WTC11 (cell line): Measurements from ENCODE around the gene NLGN4X. TPM values are rescaled to one million over a fixed set of nuclear protein-coding genes. Genes with fewer than 3 reads are reported as not detected.
A peak's percentile ranks its signal among the peaks of the same experiment; 100 is the strongest.

Source experiments
- ATAC-seq: fragments of 200-7000 bp; cut with Tn5 transposase; 2 replicates; pipeline ENCODE4 v1.10.0; 2021; ENCODE audit warnings: mild to moderate bottlenecking, moderate library complexity
- CTCF ChIA-PET: fragments of 300-600 bp; sonication (Branson Sonifier 250); formaldehyde crosslinking; loops from one replicate; lab custom pipeline; 2021; ENCODE audit warnings: antibody characterized with exemption; lab: Charles Lee
- POLR2A ChIA-PET: fragments of 350-600 bp; sonication (Branson Sonifier 250); formaldehyde crosslinking; loops from one replicate; lab custom pipeline; 2021; ENCODE audit warnings: antibody characterized with exemption; lab: Charles Lee
- DNase-seq: peaks from one replicate; pipeline ENCODE4 v3.0.0; 2021; ENCODE audit warnings: low spot score
- H3K27ac Mint-ChIP-seq: 2 replicates; pipeline ENCODE4 v1.8.0; 2021; ENCODE audit warnings: mixed read lengths
- H3K27me3 Mint-ChIP-seq: 2 replicates; pipeline ENCODE4 v1.8.0; 2021; ENCODE audit warnings: low read depth, mild to moderate bottlenecking, moderate library complexity, mixed read lengths
- H3K36me3 Mint-ChIP-seq: 2 replicates; pipeline ENCODE4 v1.8.0; 2021; ENCODE audit warnings: mixed read lengths
- H3K4me1 Mint-ChIP-seq: 2 replicates; pipeline ENCODE4 v1.8.0; 2022; ENCODE audit warnings: mixed read lengths
- H3K4me3 Mint-ChIP-seq: 2 replicates; pipeline ENCODE4 v1.8.0; 2021; ENCODE audit warnings: mild to moderate bottlenecking, moderate library complexity, mixed read lengths
- H3K9me3 Mint-ChIP-seq: 2 replicates; pipeline ENCODE4 v1.8.0; 2021; ENCODE audit warnings: mixed read lengths
- AR ChIP-seq: fragments of 250-450 bp; sonication (Bioruptor Pico); IDR thresholded peaks from 2 replicates; pipeline ENCODE4 v1.9.0; 2021; ENCODE audit warnings: mild to moderate bottlenecking
- ATF6 ChIP-seq: sonication (generic); formaldehyde crosslinking; IDR thresholded peaks from 2 replicates; pipeline ENCODE4 v1.8.1; 2023; ENCODE audit warnings: mild to moderate bottlenecking, missing genetic modification reagents
- CREM ChIP-seq: sonication (generic); formaldehyde crosslinking; IDR thresholded peaks from 2 replicates; pipeline ENCODE4 v1.8.1; 2022; ENCODE audit warnings: mild to moderate bottlenecking, missing genetic modification reagents, moderate library complexity
- CTCF ChIP-seq: fragments of 200-600 bp; IDR thresholded peaks from 2 replicates; pipeline ENCODE4 v1.8.0; 2022; ENCODE audit warnings: antibody characterized with exemption
- E2F1 ChIP-seq: sonication (generic); formaldehyde crosslinking; IDR thresholded peaks from 2 replicates; pipeline ENCODE4 v1.8.0; 2022; ENCODE audit warnings: mild to moderate bottlenecking, missing genetic modification reagents
- E2F4 ChIP-seq: sonication (generic); formaldehyde crosslinking; IDR thresholded peaks from 2 replicates; pipeline ENCODE4 v1.8.1; 2022; ENCODE audit warnings: low read depth, mild to moderate bottlenecking, moderate library complexity, missing genetic modification reagents, borderline replicate concordance
- EMX1 ChIP-seq: fragments of 250-450 bp; sonication (Bioruptor Pico); IDR thresholded peaks from 2 replicates; pipeline ENCODE4 v1.8.0; 2021; ENCODE audit warnings: mild to moderate bottlenecking
- FOXK1 ChIP-seq: sonication (generic); formaldehyde crosslinking; IDR thresholded peaks from 2 replicates; pipeline ENCODE4 v1.8.0; 2022; ENCODE audit warnings: mild to moderate bottlenecking, moderate library complexity, missing genetic modification reagents
- FOXP4 ChIP-seq: sonication (generic); formaldehyde crosslinking; IDR thresholded peaks from 2 replicates; pipeline ENCODE4 v1.8.0; 2022; ENCODE audit warnings: mild to moderate bottlenecking, missing genetic modification reagents
- GRHL2 ChIP-seq: fragments of 250-450 bp; sonication (Bioruptor Pico); IDR thresholded peaks from 2 replicates; pipeline ENCODE4 v1.8.0; 2022; ENCODE audit warnings: mild to moderate bottlenecking, moderate library complexity; ENCODE audit not compliant: insufficient replicate concordance, severe bottlenecking
- JUN ChIP-seq: sonication (generic); formaldehyde crosslinking; IDR thresholded peaks from 2 replicates; pipeline ENCODE4 v1.8.0; 2023; ENCODE audit warnings: mild to moderate bottlenecking, missing genetic modification reagents
- NR3C1 ChIP-seq: sonication (generic); formaldehyde crosslinking; conservative IDR thresholded peaks from 2 replicates; pipeline ENCODE4 v1.8.1; 2023; ENCODE audit warnings: low read depth, mild to moderate bottlenecking, missing genetic modification reagents
- PRRX2 ChIP-seq: fragments of 250-450 bp; sonication (Bioruptor Pico); IDR thresholded peaks from 2 replicates; pipeline ENCODE4 v1.8.0; 2021; ENCODE audit warnings: mild to moderate bottlenecking
- TCF7 ChIP-seq: sonication (generic); formaldehyde crosslinking; IDR thresholded peaks from 2 replicates; pipeline ENCODE4 v1.8.0; 2022; ENCODE audit warnings: mild to moderate bottlenecking, low read depth, missing genetic modification reagents, moderate library complexity
- TEAD1 ChIP-seq: sonication (generic); formaldehyde crosslinking; IDR thresholded peaks from 2 replicates; pipeline ENCODE4 v1.8.0; 2022; ENCODE audit warnings: mild to moderate bottlenecking, missing genetic modification reagents
- USF1 ChIP-seq: sonication (generic); formaldehyde crosslinking; IDR thresholded peaks from 2 replicates; pipeline ENCODE4 v1.8.0; 2022; ENCODE audit warnings: mild to moderate bottlenecking, missing genetic modification reagents
- ZNF425 ChIP-seq: fragments of 250-450 bp; sonication (Bioruptor Pico); conservative IDR thresholded peaks from 2 replicates; pipeline ENCODE4 v1.9.0; 2021; ENCODE audit warnings: mild to moderate bottlenecking
- ZSCAN18 ChIP-seq: fragments of 250-450 bp; sonication (Bioruptor Pico); IDR thresholded peaks from 2 replicates; pipeline ENCODE4 v2.1.2; 2022; ENCODE audit warnings: mild to moderate bottlenecking, moderate library complexity
- total RNA-seq: library from RNA; stranded (reverse); gene quantifications from 3 replicates; pipeline ENCODE4 v1.2.3, GENCODE V29; 2021

NLGN4X gene
- total RNA-seq, 1 experiment from 2014 or later: 53.8 TPM

GRCh38 chrX:6225288-6225910, 3.3 kb downstream of the NLGN4X start:
- no peak for ATAC-seq
- peak overlapping the region; percentile 73 for H3K27ac Mint-ChIP-seq
- H3K4me1 Mint-ChIP-seq: peaks cover 43% of the 10 kb centered on the region
- H3K4me3 Mint-ChIP-seq: peak overlapping the region; percentile 92
- H3K9me3 Mint-ChIP-seq: no peaks in the 10 kb centered on the region
- no peak for TF ChIP-seq FOXP4
- no peak for TF ChIP-seq USF1
- TF ChIP-seq AR (CRISPR knock-in tag): no peak
- no peak for TF ChIP-seq NR3C1 (CRISPR knock-in tag)
- TF ChIP-seq CREM (CRISPR knock-in tag): no peak
- no peak for TF ChIP-seq GRHL2 (CRISPR knock-in tag)
- TF ChIP-seq JUN (CRISPR knock-in tag): no peak
- TF ChIP-seq E2F1 (CRISPR knock-in tag): no peak
- TF ChIP-seq TCF7 (CRISPR knock-in tag): no peak
- no peak for TF ChIP-seq CTCF
- TF ChIP-seq TEAD1 (CRISPR knock-in tag): no peak
- no peak for TF ChIP-seq FOXK1
- no peak for TF ChIP-seq ATF6
- no peak for TF ChIP-seq ZNF425 (CRISPR knock-in tag)
- TF ChIP-seq PRRX2 (CRISPR knock-in tag): no peak
- TF ChIP-seq E2F4 (CRISPR knock-in tag): no peak
- no peak for TF ChIP-seq EMX1
- TF ChIP-seq ZSCAN18 (CRISPR knock-in tag): no peak
- TF ChIP-seq, all 79 proteins: peak for 0
- CTCF ChIA-PET: interaction anchor here (0.6 to 1.4 kb wide), 6 partner anchors 9 to 1940 kb away, joined by 3 to 7 read pairs (median 4); no protein-coding TSS in a partner anchor
- POLR2A ChIA-PET: interaction anchor here (0.6 to 0.7 kb wide), 2 partner anchors 166 to 609 kb away, joined by 3 to 7 read pairs; no protein-coding TSS in a partner anchor
- no peaks in the 10 kb centered on the region; the same call in 1 of the 2 replicates for H3K36me3 Mint-ChIP-seq
- DNase-seq: no peak
- no peaks in the 10 kb centered on the region for H3K27me3 Mint-ChIP-seq
